LNCaP clone FGC (cell line): ENCODE results near the gene PSME1.

ENCODE experiments used
- DNase-seq: peaks from one replicate; pipeline ENCODE4 v3.0.0-alpha.2; 2011; ENCODE audit warnings: low read depth
- H3K4me3 ChIP-seq: 2 replicates; pipeline ENCODE4 v1.5.1; 2011; ENCODE audit warnings: mild to moderate bottlenecking, low read depth, low read length, control low read depth
- CTCF ChIP-seq: IDR thresholded peaks from 2 replicates; pipeline ENCODE4 v1.5.1; 2012; ENCODE audit warnings: mild to moderate bottlenecking; ENCODE audit not compliant: control insufficient read depth, insufficient read depth; ENCODE audit errors: extremely low read depth

Gene PSME1

DNA sequence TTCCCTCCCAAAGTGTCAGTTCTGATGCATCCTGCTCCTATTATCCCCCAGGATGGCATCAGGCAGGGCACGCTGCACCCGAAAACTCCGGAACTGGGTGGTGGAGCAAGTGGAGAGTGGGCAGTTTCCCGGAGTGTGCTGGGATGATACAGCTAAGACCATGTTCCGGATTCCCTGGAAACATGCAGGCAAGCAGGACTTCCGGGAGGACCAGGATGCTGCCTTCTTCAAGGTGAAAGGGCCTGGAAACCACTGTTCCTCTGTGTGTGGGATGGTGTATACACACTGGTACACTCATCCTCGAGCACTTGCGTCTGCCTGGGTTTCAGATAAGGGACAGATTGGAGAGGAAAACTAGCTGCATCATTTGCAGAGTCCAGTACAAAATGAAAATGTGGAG, 26.1 kb downstream of the PSME1 start:
- no peak for TF ChIP-seq CTCF
- DNase-seq, result no peak
- H3K4me3 ChIP-seq, result no peak overlapping the region

DNA sequence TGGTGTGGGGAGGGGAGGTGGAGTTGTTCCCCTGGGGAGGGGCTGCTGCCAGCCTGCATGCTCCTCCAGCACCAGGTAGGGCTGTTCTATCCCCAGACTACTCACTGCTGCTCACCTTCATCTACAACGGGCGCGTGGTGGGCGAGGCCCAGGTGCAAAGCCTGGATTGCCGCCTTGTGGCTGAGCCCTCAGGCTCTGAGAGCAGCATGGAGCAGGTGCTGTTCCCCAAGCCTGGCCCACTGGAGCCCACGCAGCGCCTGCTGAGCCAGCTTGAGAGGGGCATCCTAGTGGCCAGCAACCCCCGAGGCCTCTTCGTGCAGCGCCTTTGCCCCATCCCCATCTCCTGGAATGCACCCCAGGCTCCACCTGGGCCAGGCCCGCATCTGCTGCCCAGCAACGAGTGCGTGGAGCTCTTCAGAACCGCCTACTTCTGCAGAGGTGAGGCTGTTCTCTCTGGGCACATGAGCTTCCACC, 28.6 kb downstream of the PSME1 start:
- DNase-seq, result no peak
- no peak overlapping the region for H3K4me3 ChIP-seq
- no peak for TF ChIP-seq CTCF

DNA sequence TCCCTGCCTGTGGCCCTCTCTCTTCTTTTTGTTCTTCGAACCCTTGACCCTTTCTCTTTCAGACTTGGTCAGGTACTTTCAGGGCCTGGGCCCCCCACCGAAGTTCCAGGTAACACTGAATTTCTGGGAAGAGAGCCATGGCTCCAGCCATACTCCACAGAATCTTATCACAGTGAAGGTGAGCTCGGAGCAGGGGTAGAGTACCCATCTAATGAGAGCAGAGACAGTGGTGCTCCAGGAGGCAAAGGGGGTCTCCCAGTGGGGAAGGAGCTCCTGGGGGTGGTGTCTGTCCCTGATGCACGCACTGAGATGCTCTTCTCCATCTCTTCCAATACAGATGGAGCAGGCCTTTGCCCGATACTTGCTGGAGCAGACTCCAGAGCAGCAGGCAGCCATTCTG, 29.8 kb downstream of the PSME1 start:
- no peak for TF ChIP-seq CTCF

GRCh38 chr14:24167469-24168114, 31.6 kb downstream of the PSME1 start:
- no peak overlapping the region for H3K4me3 ChIP-seq
- DNase-seq, result no peak
- TF ChIP-seq CTCF, result no peak

More for the DNA sequence above, 29.8 kb downstream of the PSME1 start:
- DNase-seq, result no peak
- H3K4me3 ChIP-seq, result no peak overlapping the region

- H3K4me3 ChIP-seq, result no peak within 1 kb of the TSS
- TF ChIP-seq CTCF, result no peak
- no peak for DNase-seq
Measured at GRCh38 chr14:24171422-24172260, 35.6 kb downstream of the PSME1 start, which contains the start of gene REC8. Gene REC8 (plus strand): TSS chr14:24172080. CDS start chr14:24172553, 473 bp downstream.

DNA sequence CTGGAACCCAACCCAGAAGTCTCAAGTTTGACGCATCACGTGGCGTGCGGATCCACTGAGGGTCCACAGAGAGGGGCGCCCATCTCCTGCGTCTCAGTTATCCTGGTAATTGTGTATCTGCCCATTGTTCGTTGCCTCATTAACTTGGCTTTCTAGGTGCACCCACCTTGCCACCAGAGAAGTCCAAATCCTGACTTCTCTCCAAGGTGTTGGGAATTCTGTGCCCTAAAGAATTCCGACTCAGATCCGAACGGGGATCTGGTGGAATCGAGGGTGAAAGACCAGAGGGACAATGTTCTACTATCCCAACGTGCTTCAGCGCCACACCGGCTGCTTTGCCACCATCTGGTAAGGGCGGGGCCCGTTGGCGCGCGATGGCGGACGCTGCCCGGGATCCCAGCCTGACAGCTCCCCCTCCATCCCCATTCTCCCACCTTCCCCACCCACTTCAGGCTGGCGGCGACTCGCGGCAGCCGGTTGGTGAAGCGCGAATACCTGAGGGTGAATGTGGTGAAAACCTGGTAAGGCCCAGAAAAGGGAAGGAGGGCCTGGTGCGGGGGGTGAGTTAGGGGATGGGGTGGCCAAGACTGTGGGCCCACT, 36.4 kb downstream of the PSME1 start:
- no peak for DNase-seq
- no peak for TF ChIP-seq CTCF
- H3K4me3 ChIP-seq, result no peak overlapping the region
